ENCODE measurements around the gene PODNL1.
A peak's percentile ranks its signal among the peaks of the same experiment; 100 is the strongest.
"Not testable (repeated sequence)": the region's sequence is repeated elsewhere in the genome, so short reads cannot be mapped to it uniquely, and the experiment has no call there.

PODNL1 gene

DNA sequence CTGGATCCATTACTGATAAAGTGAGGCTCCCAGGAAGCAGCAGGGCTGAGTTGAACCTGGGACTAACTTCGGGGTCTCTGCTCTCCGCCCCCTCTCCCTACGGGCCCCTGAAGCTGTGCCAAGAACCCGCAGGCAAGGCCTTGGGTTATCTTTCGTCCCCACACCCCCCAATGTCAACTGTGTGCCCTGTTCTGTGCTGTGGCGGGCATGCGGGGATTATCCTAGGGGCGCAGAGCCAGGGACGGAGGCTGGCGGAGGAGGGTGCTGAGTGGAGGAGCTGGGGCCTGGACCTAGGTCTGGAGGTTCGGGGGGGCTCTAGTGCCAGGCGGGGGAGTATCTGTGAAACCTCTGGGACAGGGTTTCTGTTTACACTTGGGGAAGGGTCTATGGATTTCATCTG lies 41.5 kb upstream of the PODNL1 start:
- no peak overlapping the region for H3K4me3 ChIP-seq (ENCODE audit: low read depth, low read length)
- no peak for DNase-seq (ENCODE audit: low read depth)
- TF ChIP-seq, protein P1, sequence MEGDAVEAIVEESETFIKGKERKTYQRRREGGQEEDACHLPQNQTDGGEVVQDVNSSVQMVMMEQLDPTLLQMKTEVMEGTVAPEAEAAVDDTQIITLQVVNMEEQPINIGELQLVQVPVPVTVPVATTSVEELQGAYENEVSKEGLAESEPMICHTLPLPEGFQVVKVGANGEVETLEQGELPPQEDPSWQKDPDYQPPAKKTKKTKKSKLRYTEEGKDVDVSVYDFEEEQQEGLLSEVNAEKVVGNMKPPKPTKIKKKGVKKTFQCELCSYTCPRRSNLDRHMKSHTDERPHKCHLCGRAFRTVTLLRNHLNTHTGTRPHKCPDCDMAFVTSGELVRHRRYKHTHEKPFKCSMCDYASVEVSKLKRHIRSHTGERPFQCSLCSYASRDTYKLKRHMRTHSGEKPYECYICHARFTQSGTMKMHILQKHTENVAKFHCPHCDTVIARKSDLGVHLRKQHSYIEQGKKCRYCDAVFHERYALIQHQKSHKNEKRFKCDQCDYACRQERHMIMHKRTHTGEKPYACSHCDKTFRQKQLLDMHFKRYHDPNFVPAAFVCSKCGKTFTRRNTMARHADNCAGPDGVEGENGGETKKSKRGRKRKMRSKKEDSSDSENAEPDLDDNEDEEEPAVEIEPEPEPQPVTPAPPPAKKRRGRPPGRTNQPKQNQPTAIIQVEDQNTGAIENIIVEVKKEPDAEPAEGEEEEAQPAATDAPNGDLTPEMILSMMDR (conservative IDR thresholded peaks at IDR 0.05; ENCODE audit: low read depth, low read length) = no peak

DNA sequence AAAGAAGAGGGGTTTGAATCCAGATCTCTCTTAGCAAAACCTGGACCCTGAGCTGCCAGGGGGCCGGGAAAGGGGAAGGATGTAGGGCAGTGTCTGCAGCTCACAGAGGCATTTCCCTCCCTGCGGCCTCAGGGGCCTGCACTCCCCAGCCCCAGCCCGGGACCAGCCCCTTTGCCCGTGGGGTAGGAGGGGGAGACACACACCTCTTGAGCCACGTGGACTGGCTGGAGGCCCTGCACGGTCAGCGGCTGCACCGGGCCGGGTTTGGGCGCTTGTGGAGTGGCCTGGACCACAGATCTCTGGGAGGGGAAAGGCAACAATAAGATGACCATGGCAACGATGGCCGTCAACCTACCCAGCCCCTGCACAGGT lies 41.0 kb upstream of the PODNL1 start:
- H3K4me3 ChIP-seq (ENCODE audit: low read depth, low read length) = peak overlapping the region; percentile 38
- no peak for DNase-seq (ENCODE audit: low read depth)
- TF ChIP-seq, protein P1 (conservative IDR thresholded peaks at IDR 0.05; ENCODE audit: low read depth, low read length) = no peak

DNA sequence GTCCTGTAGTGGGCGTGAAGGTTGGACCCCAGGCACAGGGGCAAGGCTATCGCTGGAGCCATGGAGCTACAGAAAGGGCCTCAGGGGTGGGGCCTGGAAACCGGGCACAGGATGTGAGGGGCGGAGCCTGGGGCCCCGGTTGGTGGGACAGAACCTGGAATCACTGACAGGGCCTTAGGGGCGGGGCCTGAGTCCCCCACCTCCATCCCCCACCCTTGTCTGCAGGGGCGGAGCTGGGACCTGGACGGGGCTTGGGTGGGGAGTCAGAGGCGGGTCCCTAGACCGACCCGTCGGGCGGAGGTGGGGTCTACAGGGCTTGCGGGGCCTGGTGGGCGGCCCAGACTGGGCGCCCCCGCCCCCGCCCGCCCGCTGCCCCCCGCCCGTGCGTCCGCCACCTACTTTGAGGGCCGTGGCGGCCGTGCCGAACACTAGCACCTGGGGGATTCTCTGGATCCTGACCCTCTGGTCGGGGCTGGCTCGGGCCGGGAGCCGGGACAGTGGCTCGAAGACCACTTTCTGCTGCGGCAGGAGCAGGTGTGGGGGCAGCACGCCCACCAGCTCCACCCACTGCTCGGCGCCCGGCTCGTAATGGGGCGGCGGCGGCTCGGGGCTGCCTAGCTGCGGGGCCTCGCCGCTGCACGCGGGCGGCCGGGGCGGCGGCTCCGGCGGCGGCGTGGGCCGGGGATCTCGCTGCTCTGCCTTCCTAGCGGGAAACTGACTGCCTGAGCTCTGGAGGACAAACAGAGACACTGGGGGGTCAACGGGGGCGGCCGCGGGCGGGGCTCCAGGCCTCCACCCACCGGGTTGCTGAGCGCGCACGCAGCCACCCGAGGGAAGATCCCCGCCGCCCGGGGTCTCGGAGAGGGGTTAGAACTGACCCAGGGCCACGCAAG lies 40.4 kb upstream of the PODNL1 start:
- peak; percentile 61 for DNase-seq (ENCODE audit: low read depth)
- H3K4me3 ChIP-seq (ENCODE audit: low read depth, low read length) = peak overlapping the region; percentile 55
- TF ChIP-seq, protein P1 (conservative IDR thresholded peaks at IDR 0.05; ENCODE audit: low read depth, low read length) = no peak

DNA sequence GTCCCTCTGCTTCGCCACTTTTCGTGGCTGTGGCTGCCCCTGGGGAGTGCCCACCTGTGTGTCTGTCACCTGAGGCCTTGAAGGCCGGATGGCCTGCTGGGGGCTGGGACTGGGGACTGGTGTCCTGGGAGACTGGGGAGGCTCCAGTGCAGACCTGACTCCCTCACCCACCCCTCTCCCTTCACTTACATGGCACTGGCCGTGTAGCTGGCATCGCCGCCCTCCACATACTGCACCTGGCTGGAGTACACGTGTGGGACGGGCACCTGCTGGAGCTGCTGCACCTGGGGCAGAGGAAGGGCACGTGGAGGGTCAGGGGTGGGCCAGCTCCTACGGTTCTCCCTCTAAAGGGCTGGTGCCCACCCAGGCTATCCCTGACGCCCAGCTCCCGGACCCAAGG lies 39.6 kb upstream of the PODNL1 start:
- H3K4me3 ChIP-seq (ENCODE audit: low read depth, low read length) = no peak overlapping the region
- TF ChIP-seq, protein P1 (conservative IDR thresholded peaks at IDR 0.05; ENCODE audit: low read depth, low read length) = no peak
- DNase-seq (ENCODE audit: low read depth) = no peak

DNA sequence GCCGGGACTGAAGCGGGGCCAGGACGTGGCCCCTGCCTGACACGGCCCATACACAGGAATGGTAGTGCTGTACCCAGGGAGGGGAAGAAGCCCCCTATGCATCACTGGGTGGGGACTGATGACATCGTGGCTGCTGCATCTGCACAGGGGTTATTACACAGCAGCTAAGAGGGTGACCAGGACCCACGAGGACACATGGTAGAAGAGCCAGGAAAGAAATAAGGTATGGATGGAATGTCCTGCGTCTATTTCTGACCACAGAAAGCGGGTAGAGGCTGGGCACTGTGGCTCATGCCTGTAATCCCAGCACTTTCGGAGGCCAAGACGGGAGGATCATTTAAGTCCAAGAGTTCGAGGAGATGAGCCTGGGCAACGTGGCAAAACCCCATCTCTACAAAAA lies 38.2 kb upstream of the PODNL1 start:
- TF ChIP-seq, protein P1 (conservative IDR thresholded peaks at IDR 0.05; ENCODE audit: low read depth, low read length) = no peak
- no peak overlapping the region for H3K4me3 ChIP-seq (ENCODE audit: low read depth, low read length)
- DNase-seq (ENCODE audit: low read depth) = no peak

DNA sequence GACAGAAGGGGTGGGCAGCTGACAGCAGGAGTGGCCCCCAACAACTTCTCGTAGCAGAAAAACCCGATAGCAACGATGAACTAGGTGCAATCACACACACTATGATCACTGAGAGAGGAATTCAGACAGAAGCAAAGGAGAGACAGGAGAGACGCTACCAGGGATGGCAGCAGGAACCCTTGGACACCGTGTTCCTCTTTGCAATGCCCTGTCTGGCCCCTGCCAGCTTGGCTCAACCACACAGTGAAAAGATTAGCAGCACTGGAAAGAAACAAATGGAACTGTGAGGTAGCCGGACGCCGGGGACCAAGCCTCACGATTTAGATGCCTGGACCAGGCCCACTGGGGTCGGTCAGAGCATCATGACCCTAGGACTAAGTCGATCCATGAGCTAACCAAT lies 37.7 kb upstream of the PODNL1 start:
- H3K4me3 ChIP-seq (ENCODE audit: low read depth, low read length) = no peak overlapping the region
- DNase-seq (ENCODE audit: low read depth) = no peak
- TF ChIP-seq, protein P1 (conservative IDR thresholded peaks at IDR 0.05; ENCODE audit: low read depth, low read length) = no peak

DNA sequence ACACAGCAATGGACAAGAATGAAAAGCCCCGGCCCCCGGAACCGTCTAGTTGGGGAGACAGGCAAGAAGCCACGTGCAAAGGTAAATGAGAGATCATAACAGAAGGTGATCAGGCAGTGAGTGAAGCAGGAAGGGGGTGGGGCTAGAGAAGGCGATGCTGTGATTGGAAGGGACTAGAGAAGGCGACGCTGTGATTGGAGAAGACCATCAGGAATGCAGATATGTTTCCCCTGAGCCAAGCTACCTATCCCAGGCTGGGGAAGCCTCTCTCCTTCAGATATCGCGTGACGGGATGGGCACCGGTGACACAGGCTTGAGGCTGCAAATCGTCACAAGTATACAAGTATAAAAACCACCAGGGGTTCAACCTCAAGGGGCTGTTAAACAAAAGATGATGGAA lies 35.9 kb upstream of the PODNL1 start:
- TF ChIP-seq, protein P1 (conservative IDR thresholded peaks at IDR 0.05; ENCODE audit: low read depth, low read length) = no peak
- DNase-seq (ENCODE audit: low read depth) = peak; percentile 43
- no peak overlapping the region for H3K4me3 ChIP-seq (ENCODE audit: low read depth, low read length)

DNA sequence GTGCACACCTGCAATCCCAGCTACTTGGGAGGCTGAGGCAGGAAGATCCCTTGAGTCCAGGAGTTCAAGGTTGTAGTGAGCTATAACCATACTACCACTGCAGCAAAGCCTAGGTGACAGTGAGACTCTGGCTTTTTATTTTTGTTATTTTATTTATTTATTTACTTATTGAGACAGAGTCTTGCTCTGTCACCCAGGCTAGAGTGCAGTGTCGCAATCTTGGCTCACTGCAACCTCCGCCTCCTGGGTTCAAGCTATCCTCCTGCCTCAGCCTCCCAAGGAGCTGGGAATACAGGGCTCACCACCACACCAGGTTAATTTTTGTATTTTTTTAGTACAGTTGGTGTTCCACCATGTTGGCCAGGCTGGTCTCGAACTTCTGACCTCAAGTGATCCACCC lies 35.3 kb upstream of the PODNL1 start:
- not testable (repeated sequence) for H3K4me3 ChIP-seq (ENCODE audit: low read depth, low read length); DNase-seq (ENCODE audit: low read depth)
